ENCODE measurements around the gene STK32B.

- no peak for TF ChIP-seq CTCF (IDR thresholded peaks at IDR 0.05)
- TF ChIP-seq POLR2A (IDR thresholded peaks at IDR 0.05), result no peak
- TF ChIP-seq POLR2AphosphoS5 (IDR thresholded peaks at IDR 0.05), result no peak
Measured at GRCh38 chr4:5211282-5211839, 160.1 kb downstream of the STK32B start.
